NCI-H748 (cell line): ENCODE measurements around the gene ALK.

Experiments
- DNase-seq: peaks from one replicate; lab custom pipeline; 2025; ENCODE audit not compliant: unreplicated experiment; lab: John Stamatoyannopoulos, UW

Gene ALK

DNA sequence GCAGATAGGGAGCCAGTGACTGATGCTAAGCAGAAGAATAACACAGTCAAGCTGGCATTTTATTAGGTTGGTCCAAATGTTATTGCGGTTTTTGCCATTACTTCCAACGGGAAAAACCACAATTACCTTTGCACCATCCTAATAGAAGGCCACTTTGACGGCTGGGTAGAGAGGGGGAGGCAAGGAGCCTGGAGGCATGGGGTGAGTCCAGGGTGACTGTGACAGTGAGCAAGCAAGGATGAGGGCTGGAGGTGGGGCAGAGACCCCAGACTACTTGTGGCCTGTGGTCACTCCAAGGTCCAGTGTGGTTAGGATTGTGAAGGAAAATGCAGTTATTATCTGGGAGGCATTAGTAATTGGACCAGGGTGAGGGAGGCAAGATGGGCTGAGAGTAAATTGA is 416.6 kb downstream of the ALK start:
- DNase-seq: no peak

DNA sequence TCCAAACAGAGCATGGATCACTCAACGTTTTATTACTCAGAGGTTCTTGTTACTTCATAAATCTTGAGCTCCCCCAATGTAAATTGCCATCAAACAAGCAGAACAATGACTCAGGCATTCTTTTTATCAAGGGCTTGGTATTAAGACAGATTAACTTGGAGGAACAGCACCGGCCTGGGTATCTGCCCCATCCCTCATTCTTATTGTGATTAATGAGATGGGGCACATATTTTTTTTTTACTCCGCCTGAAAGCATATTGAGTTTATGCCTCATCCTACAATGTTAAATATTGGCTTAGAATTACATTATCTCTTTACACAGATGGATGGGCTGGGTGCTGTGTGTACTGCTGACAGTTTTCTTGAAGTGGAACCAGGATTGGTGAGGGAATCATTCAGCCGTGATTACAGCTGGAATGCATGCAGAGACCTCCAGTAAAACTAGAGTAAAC is 418.9 kb downstream of the ALK start:
- no peak for DNase-seq

DNA sequence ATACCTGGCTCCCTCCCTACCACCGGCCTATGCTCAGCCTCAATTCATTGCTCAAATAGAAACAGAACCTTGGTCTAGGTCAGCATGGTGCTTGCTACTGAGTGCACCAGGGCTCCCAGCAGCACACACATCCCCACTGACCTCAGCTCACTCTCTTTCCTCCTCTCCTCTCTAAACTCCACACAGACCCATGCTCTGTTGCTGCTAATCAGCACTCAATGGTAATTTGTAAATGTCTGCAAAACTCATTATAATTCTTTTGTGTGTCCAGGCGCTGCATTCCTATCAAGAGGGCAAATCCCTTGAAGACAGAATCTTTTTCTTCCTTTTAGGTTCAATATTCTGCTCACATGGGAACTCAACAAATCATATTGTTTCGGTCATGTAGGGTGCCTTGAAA is 424.0 kb downstream of the ALK start:
- no peak for DNase-seq

DNA sequence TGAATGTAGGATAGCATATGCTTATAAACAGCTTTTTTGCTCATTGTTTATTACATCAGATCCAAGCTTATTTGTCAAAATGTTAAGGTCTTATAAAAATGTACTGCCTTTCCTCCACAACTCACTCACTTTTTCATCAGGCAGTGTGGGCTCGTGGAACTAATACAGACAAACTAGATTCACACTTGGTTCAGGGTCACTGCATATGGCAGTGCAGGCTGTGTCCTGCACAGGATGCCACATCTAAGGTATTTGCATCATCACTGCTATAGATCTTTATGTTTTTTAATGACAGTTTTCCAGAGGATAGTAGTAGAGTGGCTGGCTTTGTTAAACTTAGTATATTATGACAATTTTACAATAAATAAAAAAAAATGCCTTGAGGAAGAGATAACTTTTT is 425.2 kb downstream of the ALK start:
- no peak for DNase-seq

DNA sequence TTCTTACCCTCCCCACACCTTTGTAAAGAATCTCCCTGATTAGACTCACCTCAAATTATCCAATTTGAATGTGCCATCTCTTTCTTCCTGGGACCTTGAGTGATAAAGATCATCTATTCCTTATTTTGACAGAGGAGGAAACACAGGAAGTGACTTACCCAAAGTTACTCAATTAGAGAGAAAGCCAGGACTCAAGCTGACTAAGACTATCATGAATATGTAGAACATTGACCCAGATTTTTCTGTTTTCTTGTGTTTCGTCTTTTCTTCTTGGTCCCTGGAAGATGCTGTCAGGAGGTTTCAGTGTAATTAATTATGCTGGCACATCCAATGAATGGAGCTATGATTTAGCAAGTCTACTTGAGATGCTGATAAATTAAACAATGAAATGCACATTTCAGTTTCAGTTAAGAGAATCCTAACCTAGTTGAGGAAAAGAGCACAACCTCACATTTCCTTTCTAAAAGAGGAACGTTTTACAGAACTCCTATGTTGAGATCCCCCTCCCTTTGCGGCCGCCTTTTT is 425.8 kb downstream of the ALK start:
- DNase-seq: no peak

DNA sequence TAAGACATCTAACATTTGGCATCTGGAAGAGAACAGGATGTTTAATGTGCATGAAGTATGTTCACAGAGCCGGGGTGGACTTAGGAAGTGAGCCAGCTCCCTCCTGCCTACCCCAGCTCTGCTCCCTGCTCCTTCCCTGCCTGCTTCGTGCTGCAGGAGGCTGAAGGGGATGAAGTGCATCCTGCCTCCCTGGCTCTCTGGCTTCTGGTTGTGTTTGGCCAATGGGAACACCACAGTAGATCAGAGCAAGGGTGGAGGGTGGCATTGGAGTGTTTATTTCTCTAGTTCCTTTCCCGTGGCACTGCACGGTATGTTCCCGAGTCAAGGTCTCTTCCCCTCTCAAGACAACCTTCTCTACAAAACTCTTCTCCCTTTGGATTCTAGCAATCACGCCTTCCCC is 426.3 kb downstream of the ALK start:
- DNase-seq: no peak

DNA sequence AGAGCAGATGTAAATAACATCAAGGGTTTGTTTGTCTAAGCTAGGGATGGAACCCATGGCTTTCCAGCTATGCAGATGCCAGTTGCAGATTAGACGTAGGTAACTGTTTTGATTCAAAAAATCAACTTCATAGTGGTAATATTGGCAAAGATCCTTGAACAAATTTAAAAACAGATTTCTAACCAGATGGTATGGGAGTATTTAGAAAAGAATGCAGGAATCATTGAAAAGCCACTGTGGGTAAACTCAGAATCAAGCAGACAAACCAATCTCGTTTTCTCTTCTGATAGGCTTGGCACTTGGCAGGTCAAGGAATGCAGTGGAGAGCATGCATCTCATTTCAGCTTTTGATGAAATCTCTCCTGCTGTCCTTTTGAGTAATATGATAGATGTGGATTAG is 428.7 kb downstream of the ALK start:
- no peak for DNase-seq

DNA sequence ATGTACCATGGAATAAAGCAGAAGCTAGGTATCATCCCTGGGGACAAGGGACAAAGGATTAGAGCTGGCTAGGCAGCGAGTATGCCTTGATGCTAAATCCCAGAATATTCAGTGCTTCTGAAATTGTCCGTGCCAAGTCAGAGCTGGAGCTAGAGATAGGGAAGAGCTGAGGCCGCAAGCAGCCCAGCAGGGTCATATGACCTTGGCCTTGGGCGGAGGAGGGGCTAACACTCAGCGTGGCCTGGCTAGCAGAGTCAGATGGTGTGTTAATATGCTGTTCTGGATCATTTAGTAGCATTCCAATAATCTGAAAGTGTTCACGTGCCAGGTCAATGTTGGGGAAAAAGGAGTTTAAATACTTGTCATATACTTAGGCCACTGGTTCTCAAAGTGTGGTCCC is 431.3 kb downstream of the ALK start:
- no peak for DNase-seq

DNA sequence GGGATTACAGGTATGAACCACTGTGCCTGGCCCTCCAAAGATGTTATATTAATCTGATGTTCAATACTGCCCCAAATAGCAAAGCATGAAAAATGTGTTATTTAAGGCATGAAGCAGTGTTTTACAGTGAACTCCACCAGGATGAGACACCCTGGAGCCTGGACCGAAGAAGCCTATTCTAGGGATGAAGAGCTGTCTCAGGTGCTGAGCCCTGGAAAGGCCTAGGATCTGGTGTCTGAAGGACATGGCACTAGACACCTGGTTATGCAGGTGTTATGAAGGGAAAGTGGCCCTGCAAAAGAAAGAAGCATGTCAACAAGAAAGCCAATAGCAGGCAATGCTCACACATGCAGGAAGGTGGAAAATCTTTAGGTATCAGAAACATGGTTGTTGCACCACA is 431.8 kb downstream of the ALK start:
- no peak for DNase-seq

DNA sequence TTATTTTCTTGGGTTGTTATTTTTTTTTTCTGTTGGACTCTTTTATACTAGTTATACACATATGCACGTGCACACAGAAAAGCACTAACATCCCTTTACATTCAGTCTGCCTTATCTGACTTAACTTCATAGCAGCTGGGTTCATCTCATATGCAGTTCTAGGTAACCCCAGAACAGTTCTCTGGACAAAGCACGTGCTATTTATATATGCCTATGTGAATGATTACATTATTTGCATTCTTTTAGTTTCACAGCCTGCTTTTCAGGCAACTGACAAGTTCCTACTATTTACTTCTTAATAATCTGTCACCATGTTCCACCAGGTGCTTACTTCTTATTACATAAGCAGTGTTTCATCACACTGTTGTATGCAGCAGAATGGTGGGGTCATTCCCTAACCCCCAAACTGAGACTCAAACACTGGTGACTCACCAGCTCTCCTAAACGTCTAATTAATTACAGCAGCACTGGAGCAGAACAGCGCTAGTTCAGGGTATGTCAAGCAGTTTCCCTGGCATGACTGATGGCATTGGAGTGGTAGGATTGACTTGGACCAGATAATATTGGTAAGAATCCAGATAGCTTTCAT is 433.3 kb downstream of the ALK start:
- DNase-seq: no peak

DNA sequence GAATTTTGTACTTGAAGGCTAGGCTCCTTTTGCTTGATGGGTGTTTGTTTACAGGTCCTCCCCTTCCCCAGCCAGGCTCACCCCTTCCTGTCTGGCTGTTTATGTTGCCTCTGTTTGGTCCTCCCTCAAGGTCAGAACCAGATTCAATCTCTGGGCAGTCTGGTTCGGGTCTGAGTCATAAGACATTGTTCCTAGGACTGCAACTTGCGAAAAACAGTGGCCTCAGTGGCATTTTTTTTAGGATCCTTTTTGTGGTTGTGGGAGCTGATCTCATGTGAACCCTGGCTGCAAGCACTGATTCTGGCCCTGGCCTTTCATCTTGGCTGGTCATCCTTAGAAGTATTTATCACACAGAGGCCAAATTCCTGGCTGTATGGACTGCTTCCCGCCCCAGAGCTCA is 435.8 kb downstream of the ALK start:
- no peak for DNase-seq

DNA sequence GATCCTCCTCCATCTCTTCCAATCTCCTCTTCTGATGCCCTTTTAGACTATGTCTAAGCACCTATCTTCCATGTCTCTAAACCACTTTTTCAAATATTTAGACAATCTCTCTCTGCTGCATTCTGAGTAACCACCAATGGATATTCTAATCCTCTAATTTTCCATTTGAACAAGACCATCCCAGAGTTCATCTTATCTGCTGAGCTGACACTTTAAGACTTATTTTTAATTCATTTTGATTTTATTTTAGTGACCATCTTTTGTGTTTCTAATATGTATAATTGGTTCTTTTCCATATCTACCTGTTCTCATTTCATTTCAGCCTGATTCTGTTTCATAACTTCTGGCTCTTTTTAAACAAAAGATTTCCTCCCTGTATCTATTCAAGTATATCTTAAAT is 436.3 kb downstream of the ALK start:
- no peak for DNase-seq

DNA sequence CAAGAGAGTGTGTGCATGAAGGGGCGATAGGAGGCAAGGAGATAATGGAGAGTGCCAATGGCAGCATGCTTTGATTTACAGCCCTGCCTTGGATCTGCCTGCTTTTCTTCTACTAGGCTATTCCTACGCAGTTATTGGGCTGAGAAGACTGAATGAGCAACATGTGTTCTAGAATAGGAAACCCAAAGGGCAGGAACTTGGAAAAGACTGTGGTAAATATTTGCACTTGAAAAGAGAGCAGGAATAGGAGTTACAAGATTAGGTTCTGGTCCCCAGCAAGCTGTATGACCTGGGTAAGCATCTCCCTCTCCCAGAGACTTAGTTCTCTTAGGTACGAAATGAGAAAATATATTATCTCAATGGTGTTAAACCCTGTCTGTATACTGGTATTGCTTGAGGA is 438.5 kb downstream of the ALK start:
- DNase-seq: no peak

DNA sequence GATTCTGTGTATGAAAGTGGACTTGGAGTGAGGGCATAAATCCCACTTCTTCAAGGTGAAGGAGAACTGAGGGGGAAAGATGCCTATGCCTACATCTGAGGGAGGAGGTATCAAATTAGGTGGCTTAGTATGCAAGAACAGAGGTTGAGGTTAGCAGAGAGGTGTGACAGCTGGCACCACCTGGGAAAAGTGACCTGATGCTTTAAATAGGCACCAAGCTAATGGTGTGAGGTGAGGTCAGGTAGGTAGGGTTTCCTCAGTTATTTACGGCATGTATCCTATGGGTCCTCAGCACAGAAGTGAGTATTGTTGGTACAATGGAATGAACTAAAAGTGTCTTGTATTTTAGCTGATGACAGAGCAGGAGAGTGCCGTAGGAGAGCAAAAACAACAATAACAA is 439.0 kb downstream of the ALK start:
- no peak for DNase-seq

DNA sequence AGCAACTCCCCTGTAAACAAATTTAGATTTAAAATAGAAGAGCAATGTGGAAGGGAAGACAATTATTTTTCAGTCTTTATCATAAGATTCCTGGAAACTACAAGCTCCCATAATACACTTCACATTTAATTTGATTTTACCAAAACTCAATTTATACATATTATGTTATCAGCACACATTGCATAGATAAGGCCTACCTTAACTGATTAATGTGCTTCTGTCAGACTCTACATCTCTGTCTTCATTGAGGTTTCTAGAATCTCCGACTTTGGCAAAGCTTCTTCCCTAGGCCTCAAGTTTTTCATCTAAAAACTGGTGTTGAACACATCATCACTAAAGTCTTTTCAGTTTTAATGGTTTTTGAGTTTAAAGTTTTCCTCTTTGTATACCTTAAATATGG is 440.1 kb downstream of the ALK start:
- no peak for DNase-seq

DNA sequence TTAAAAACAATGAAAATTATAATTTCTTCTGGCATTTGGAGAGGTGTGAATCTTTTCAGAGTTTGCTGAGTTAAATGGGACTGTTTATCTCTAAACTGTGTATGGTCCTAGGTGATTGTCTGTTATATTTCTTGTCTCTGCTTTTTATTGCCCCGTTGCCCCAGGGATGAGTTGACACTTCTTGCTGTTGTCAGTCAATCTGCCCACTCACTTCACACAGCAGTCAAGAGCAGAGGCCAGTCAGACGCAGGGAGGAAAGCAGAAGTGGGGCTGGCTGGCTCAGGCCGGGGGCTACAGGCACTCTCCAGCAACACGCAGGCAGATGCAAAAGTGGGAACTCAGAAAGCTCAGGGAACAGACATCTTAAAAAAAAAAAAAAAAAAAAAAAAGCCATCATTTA is 441.0 kb downstream of the ALK start:
- no peak for DNase-seq

DNA sequence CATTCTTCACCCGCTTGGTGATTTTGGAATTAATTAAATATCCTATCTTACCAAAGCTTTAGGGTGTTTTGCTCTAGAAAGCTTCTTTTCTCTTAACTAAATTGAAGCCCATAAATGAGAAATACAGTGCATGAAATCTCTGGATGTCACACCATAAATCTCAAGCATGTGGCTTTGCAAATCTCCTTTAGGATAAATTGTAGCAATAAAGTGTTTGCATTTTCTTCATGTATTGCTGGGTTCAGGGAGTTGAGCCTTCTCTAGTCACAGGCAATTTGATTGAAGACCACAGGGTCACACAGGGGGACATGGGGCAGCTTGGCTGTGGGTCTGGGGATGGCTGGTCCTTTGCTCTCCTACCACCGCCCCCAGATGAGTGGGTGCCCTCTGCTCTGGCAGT is 442.0 kb downstream of the ALK start:
- DNase-seq: no peak

DNA sequence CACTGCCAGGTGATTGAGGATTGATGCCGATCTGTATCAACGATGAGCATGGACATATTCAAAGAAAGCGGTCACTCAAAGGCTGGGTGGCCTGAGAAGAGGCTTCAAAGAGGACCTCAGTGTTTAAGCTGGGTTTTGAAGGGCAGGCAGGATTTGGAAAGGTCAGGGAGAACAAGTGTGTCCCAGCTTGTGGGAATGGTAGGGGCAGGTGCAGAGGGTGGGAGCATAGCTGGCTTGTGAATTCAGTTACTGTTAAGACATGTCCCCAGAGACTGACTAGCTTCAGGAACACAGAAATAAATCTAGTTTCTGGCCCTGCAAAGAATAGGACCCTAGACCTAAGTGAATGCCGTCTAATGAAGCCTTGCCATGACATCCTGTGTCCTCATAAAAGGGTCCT is 442.7 kb downstream of the ALK start:
- DNase-seq: no peak

DNA sequence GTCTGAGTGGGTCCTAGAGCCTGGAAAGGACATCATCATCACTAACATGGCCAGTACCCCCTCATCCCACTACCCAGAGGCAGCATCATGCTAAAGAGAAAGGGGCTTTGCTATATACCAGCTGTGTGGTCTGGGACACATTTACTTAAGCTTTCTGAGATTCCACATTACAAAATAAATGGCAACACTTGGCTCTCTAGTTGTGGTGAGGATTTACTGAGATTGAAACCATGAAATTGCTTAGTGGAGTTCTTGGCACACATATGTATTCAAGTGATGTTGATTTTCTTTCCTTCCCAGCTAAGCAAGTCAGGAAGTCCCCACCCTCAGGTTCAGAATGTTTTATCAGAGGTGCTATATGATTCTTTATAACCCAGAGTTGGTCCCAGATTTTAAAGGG is 444.2 kb downstream of the ALK start:
- DNase-seq: no peak

DNA sequence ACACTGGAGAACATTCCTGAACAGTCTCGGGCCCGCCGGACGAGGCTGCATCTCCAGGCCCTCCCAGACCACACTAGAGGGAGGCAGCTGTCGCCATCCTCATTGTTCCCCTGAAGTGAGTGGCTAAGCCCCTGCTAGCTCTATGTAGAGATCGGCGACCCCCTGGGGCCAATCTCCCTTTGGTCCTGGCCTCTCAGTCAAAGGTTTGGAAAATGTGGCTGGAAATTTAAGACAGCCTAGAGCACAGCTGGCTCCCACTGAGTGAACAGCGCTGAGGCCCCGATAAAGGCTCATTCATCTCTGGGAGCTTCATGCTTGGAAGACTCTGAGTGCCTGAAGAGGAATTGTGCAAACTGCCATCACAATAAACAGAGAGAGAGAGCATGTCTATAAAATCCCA is 445.9 kb downstream of the ALK start:
- no peak for DNase-seq

DNA sequence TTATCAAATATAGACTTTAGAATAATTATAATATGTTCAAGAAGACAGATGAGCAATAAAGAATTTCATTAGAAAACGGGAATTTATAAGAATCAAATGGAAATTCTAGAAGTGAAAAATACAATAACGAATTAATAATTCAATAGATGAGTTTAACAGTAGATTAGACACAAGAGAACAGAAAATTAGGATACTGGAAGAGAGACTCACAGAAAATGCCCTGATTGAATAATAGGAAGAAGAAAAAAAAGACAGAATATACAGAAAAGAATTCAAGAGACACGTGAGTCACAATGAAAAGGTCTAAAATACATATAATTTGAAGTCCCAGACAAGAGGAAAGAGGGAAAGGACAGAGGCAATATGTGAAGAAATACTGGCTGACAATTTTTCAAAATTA is 451.4 kb downstream of the ALK start:
- no peak for DNase-seq

DNA sequence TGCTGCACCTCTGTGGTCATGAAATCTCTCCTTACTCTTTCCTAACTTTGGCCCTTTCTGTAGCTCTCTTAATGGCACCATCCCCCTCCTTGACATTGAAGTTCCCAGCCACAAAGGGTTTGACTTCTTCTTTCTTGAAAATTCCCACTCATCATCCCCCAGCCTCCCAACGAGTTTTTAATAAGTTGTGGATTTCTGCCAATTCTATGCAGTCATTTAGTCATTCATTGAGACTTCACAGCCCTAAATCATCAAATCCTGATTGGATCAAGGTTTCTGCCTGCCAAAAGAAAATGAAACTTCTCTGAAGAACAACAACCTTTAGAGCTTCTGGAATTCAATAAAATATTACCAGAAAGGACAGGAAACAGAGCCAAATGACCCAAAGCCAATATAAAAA is 451.9 kb downstream of the ALK start:
- DNase-seq: no peak

DNA sequence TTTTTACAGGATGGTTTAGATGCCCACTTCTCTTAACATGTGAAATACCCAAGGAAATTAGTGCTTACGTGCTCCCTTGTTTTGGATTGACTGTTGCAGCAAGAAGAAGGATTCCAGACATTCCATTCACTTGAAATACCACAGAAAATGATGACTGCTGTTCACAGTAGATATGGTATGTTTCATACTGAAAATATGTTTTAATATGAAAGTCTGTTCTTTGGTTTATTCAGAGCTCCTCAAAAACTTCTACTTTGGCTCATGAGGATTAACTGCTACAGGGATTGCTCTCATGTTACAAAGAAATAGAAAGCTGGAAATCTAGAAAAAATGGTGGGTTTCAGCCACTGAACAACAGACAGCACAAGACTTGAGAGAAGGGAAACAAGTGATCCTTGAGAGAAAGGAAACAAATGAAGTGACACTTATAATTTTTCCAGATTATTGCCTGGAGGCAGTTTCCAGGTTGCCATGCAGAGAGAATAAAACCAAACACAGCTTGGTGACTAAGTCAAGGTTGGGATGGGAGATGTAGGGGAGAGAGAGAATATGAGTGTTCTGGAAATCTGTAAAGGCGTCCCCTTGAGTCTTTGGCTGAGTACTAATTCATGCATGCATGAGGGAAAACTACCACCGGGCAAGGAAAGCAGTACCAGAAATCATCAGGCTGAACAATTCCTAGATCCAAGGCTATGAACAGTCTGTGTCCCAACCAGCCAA is 458.0 kb downstream of the ALK start:
- no peak for DNase-seq
